Upper lobe of right lung (tissue), 1 donor: ENCODE data around the gene KLK10. TPM values are rescaled to one million over a fixed set of nuclear protein-coding genes. Genes with fewer than 3 reads are reported as not detected.

Experiments
- ATAC-seq: fragments of 200-7000 bp; cut with Tn5 transposase; one replicate; pipeline ENCODE4 v1.9.1; 2020; ENCODE audit warnings: mild to moderate bottlenecking, moderate library complexity
- DNase-seq: peaks from one replicate; pipeline ENCODE4 v3.0.0-alpha.2; 2020
- H3K27ac ChIP-seq: fragments of 200-600 bp; one replicate; pipeline ENCODE4 v1.8.0; 2022
- H3K27me3 ChIP-seq: fragments of 200-600 bp; one replicate; pipeline ENCODE4 v1.8.0; 2022; ENCODE audit warnings: mild to moderate bottlenecking
- H3K36me3 ChIP-seq: fragments of 200-600 bp; one replicate; pipeline ENCODE4 v1.8.0; 2022
- H3K4me1 ChIP-seq: fragments of 200-600 bp; one replicate; pipeline ENCODE4 v1.8.0; 2022
- H3K4me3 ChIP-seq: fragments of 200-600 bp; one replicate; pipeline ENCODE4 v1.8.0; 2022; ENCODE audit warnings: mild to moderate bottlenecking
- H3K9me3 ChIP-seq: fragments of 200-600 bp; one replicate; pipeline ENCODE4 v1.8.0; 2022
- intact Hi-C: fragments of 100-400 bp; cut with DNase I; formaldehyde crosslinking; loops from one replicate; pipeline ENCODE4 v1.11.0; 2022
- total RNA-seq: library from RNA; stranded (reverse); fragmentation: NEBNext Ultra II Directional; extraction: Animal tissue kit (Norgen Biotek cat#: 25700); gene quantifications from one replicate; pipeline ENCODE4 v1.2.1, GENCODE V29; 2021
- TF ChIP-seq, protein P1 (sequence below): fragments of 200-600 bp; IDR thresholded peaks from one replicate; pipeline ENCODE4 v1.8.0; 2022; ENCODE audit warnings: antibody characterized with exemption
- donor health status: DM: no; HTN: yes; CAD: no; lungs with severe emphysema.

Gene KLK10
- total RNA-seq, 1 donor from 2014 or later: 4.7 TPM

DNA sequence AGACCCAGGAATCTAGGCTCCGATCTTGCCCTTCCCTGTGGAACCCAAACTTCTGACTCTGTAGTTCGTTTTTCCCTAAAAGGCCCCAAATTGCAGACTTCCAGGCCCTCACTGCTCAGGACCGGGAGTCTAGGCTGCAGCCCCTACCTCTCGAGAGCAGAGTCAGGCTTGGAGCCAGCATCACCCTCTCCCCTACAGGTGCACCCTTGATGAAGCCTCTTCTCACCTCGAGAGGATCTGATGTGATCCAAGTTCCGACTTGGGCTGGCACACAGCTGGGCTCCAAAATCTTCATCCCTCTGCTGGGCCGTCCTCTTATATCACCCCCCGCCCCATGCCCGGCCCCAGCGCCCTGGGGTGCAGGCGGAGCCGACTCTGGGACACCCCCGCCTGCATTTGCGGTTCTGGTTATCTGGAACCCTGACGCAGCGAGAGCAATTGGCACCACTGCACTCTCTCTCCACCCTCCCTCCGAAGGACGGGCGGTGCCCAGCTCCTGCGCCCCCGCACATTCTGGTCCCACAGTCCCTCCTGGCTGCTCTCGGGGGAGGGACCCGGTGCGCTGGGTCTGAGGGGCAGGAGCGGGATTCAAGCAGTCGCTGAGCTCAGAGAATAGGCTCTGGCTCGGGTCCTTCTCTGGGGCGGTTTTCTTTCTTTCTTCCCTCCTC lies 35.8 kb downstream of the KLK10 start, which contains the start of gene KLK7:
Gene KLK7 (minus strand): TSS at position 293 of the 668 bp plus-strand sequence. CDS start 1,518 bp downstream, outside the sequence.
- ATAC-seq (no peak), DNase-seq (no peak)
- intact Hi-C loops: no loop called here
- Histone ChIP-seq H3K9me3 (no peaks in the 10 kb centered on the region), H3K27ac (no peak within 1 kb of the TSS), H3K4me3 (no peak within 1 kb of the TSS), H3K36me3 (no peaks in the 10 kb centered on the region), H3K4me1 (no peaks in the 10 kb centered on the region), H3K27me3 (peaks cover 20% of the 10 kb centered on the region)
- TF ChIP-seq, protein P1, sequence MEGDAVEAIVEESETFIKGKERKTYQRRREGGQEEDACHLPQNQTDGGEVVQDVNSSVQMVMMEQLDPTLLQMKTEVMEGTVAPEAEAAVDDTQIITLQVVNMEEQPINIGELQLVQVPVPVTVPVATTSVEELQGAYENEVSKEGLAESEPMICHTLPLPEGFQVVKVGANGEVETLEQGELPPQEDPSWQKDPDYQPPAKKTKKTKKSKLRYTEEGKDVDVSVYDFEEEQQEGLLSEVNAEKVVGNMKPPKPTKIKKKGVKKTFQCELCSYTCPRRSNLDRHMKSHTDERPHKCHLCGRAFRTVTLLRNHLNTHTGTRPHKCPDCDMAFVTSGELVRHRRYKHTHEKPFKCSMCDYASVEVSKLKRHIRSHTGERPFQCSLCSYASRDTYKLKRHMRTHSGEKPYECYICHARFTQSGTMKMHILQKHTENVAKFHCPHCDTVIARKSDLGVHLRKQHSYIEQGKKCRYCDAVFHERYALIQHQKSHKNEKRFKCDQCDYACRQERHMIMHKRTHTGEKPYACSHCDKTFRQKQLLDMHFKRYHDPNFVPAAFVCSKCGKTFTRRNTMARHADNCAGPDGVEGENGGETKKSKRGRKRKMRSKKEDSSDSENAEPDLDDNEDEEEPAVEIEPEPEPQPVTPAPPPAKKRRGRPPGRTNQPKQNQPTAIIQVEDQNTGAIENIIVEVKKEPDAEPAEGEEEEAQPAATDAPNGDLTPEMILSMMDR: no peak

DNA sequence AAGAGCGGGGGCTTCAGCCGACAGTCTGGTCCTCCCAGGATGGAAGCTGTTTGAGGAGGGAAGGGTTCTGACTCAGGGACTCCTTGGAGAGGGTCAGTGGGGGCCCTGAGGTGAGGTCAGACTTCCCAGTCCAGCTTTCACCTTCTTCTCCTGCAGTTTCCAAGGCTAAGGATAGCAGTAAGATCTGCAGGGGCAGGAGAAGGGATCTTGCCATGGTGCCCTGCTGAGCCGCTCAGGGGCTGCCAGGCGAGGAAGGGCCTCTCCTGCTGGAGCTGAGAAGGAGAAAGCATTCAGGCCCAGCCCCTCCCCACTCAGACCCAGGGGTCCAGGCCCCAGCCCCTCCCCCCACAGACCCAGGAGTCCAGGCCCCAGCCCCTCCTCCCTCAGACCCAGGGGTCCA lies 37.3 kb downstream of the KLK10 start:
- H3K4me3 ChIP-seq: no peak overlapping the region
- peaks cover 16% of the 10 kb centered on the region for H3K27me3 ChIP-seq
- TF ChIP-seq, protein P1: no peak
- H3K4me1 ChIP-seq: no peaks in the 10 kb centered on the region
- H3K27ac ChIP-seq: no peak overlapping the region
- H3K9me3 ChIP-seq: no peaks in the 10 kb centered on the region
- no peaks in the 10 kb centered on the region for H3K36me3 ChIP-seq
- DNase-seq: no peak
- no peak for ATAC-seq
- intact Hi-C loops: no loop called here

DNA sequence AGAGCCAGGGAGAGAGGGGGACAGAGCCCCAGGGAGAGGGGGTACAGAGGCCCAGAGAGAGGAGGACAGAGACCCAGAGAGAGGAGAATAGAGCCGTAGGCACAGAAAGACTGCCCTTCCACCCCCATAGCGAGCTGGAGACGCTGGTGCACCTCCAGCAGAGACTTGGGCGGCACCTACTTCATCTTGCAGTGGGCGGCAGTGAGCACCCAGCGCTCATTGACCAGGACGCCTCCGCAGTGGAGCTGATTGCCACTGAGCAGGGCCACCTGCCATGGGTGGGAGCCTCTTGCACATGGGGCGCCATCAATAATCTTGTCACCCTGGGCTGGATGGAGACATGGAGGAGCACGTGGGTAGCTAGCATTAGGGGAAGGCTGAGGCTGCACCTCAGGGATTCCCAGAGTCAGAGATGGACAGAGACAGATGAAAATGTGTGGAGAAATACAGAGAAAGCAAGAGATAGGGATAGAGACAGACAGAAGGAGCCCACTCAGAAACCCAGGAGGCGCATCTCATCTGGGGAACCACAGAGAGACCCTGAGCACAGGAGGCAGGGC lies 37.8 kb downstream of the KLK10 start:
- no peaks in the 10 kb centered on the region for H3K36me3 ChIP-seq
- H3K9me3 ChIP-seq: no peaks in the 10 kb centered on the region
- intact Hi-C loops: no loop called here
- ATAC-seq (peak; percentile 16), DNase-seq (no peak)
- no peak overlapping the region for H3K27ac ChIP-seq
- no peak overlapping the region for H3K4me3 ChIP-seq
- peaks cover 16% of the 10 kb centered on the region for H3K27me3 ChIP-seq
- TF ChIP-seq, protein P1: no peak
- no peaks in the 10 kb centered on the region for H3K4me1 ChIP-seq

DNA sequence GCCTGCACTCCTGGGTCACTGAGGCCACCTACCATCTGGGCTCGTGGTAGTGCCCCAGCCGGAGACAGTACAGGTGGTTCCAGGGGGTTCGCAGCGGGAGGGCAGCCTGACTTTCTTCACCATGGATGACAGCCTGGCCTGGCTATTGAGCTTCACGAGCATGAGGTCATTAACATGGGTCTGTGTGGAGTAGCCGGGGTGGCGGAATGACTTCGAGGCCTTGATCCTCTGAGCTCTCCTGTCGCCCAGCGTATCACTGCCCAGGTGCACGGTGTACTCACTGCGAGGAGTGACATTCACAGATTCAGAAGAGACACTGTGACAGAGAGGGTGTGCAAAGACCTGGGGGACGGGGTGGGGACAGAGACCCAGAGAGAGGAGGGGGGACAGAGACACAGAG lies 39.3 kb downstream of the KLK10 start:
- no peak for DNase-seq
- no peak overlapping the region for H3K27ac ChIP-seq
- no peaks in the 10 kb centered on the region for H3K36me3 ChIP-seq
- no peaks in the 10 kb centered on the region for H3K4me1 ChIP-seq
- H3K4me3 ChIP-seq: no peak overlapping the region
- TF ChIP-seq, protein P1: no peak
- no peak for ATAC-seq
- intact Hi-C loops: no loop called here
- no peaks in the 10 kb centered on the region for H3K9me3 ChIP-seq
- H3K27me3 ChIP-seq: peaks cover 16% of the 10 kb centered on the region

DNA sequence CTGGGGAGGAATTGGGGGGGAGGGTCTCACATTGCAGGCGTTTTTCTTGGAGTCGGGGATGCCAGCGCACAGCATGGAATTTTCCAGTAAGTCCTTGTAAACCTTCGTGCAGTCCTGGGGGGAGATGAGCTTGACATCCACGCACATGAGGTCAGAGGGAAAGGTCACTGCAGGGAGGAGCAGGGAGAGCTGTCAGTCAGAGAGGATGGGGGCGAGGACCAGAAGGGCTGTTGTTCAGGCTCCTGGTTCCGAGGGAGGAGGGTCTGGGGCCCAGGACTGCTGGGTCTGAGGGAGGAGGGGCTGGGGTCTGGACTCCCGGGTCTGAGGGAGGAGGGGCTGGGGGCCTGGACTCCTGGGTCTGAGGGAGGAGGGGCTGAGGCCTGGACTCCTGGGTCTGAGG lies 39.8 kb downstream of the KLK10 start:
- intact Hi-C loops: no loop called here
- no peak overlapping the region for H3K27ac ChIP-seq
- ATAC-seq: no peak
- no peaks in the 10 kb centered on the region for H3K9me3 ChIP-seq
- no peak for DNase-seq
- H3K36me3 ChIP-seq: no peaks in the 10 kb centered on the region
- no peak overlapping the region for H3K4me3 ChIP-seq
- TF ChIP-seq, protein P1: no peak
- peaks cover 16% of the 10 kb centered on the region for H3K27me3 ChIP-seq
- H3K4me1 ChIP-seq: no peaks in the 10 kb centered on the region
